ENCODE results near the gene BIN1.

GRCh38 chr2:127060264-127060945, 46.5 kb downstream of the BIN1 start:
- no peak for TF ChIP-seq CTCF (IDR thresholded peaks at IDR 0.05)
- no peak for TF ChIP-seq POLR2AphosphoS5 (IDR thresholded peaks at IDR 0.05)
- TF ChIP-seq POLR2A (IDR thresholded peaks at IDR 0.05) = no peak
- no peak for TF ChIP-seq EP300 (IDR thresholded peaks at IDR 0.05)
